Fibroblast of lung (primary cell): ENCODE results near the gene GIGYF1.

ENCODE experiments used
- EZH2 ChIP-seq: IDR thresholded peaks from 2 replicates; pipeline ENCODE4 v1.5.1; 2012; ENCODE audit warnings: low read length, control low read depth, mild to moderate bottlenecking; ENCODE audit errors: missing control alignments
- TF ChIP-seq, protein P1 (sequence below), 2 donors: IDR thresholded peaks in 1 of 2; conservative IDR thresholded peaks in 1 of 2; 1 replicate in 1 of 2; 2 replicates in 1 of 2; pipeline ENCODE4 v1.5.1; 2011 to 2012; ENCODE audit warnings: low read length in 2 of 2, control low read depth in 1 of 2, inconsistent platforms in 1 of 2, low read depth in 1 of 2, mild to moderate bottlenecking in 1 of 2

DNA sequence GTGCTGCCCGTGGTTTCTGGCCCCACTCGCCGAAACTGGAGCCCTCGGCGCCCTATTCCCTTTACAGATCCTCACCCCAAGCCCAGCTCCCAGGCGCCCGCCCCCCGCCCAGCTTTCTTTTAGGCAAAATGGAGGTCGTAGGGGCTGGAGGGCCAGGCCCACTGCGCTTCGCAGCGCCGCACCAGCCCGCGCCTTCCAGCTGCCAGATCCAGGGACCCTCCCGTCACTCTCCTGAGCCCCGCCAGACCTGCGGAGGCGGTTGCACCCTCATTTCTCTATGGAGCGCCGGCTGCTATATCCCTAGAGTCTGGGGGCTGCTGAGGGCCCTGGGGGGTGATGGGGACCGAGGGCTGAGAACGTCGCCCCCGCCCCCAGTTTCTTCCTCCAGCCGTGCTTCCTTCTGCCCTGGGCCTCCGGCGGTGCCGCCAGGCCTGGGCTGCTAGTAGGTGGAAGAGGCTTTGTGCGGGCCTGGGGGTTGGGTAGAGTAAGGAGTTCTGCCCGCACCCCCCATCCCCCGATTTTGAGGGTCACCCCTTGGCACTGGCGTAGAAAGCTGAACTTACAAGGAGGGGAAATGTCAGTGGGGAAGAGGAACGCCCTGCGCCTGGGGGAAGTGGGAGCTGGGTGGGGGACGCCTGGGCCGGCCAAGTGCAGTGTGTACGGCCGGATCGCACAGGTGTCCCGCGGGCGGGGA is 19.5 kb downstream of the GIGYF1 start:
- TF ChIP-seq, protein P1, sequence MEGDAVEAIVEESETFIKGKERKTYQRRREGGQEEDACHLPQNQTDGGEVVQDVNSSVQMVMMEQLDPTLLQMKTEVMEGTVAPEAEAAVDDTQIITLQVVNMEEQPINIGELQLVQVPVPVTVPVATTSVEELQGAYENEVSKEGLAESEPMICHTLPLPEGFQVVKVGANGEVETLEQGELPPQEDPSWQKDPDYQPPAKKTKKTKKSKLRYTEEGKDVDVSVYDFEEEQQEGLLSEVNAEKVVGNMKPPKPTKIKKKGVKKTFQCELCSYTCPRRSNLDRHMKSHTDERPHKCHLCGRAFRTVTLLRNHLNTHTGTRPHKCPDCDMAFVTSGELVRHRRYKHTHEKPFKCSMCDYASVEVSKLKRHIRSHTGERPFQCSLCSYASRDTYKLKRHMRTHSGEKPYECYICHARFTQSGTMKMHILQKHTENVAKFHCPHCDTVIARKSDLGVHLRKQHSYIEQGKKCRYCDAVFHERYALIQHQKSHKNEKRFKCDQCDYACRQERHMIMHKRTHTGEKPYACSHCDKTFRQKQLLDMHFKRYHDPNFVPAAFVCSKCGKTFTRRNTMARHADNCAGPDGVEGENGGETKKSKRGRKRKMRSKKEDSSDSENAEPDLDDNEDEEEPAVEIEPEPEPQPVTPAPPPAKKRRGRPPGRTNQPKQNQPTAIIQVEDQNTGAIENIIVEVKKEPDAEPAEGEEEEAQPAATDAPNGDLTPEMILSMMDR (conservative IDR thresholded peaks at IDR 0.05 in 1 of 2, IDR thresholded peaks at IDR 0.05 in 1 of 2; ENCODE audit: low read depth in 1 of 2, low read length in 2 of 2) = no peak
- no peak for TF ChIP-seq EZH2
